HFF-Myc (cell line): ENCODE results near the gene OGFOD2.

Source experiments
- DNase-seq: peaks from one replicate; pipeline ENCODE4 v3.0.0-alpha.2; 2011; ENCODE audit warnings: low read depth; ENCODE audit errors: extremely low read depth
- H3K4me3 ChIP-seq: replicated peaks from 2 replicates; pipeline ENCODE4 v1.5.1; 2011; ENCODE audit warnings: low read depth, mild to moderate bottlenecking, control low read depth, low read length
- TF ChIP-seq, protein P1 (sequence below): IDR thresholded peaks from 2 replicates; pipeline ENCODE4 v1.5.1; 2012; ENCODE audit warnings: mild to moderate bottlenecking, low read depth, low read length, control low read depth; ENCODE audit errors: missing control alignments

The OGFOD2 gene

GRCh38 chr12:122999196-122999946, 24.3 kb downstream of the OGFOD2 start:
- TF ChIP-seq, protein P1, sequence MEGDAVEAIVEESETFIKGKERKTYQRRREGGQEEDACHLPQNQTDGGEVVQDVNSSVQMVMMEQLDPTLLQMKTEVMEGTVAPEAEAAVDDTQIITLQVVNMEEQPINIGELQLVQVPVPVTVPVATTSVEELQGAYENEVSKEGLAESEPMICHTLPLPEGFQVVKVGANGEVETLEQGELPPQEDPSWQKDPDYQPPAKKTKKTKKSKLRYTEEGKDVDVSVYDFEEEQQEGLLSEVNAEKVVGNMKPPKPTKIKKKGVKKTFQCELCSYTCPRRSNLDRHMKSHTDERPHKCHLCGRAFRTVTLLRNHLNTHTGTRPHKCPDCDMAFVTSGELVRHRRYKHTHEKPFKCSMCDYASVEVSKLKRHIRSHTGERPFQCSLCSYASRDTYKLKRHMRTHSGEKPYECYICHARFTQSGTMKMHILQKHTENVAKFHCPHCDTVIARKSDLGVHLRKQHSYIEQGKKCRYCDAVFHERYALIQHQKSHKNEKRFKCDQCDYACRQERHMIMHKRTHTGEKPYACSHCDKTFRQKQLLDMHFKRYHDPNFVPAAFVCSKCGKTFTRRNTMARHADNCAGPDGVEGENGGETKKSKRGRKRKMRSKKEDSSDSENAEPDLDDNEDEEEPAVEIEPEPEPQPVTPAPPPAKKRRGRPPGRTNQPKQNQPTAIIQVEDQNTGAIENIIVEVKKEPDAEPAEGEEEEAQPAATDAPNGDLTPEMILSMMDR: no peak
- DNase-seq: no peak
- H3K4me3 ChIP-seq: no peak overlapping the region

DNA sequence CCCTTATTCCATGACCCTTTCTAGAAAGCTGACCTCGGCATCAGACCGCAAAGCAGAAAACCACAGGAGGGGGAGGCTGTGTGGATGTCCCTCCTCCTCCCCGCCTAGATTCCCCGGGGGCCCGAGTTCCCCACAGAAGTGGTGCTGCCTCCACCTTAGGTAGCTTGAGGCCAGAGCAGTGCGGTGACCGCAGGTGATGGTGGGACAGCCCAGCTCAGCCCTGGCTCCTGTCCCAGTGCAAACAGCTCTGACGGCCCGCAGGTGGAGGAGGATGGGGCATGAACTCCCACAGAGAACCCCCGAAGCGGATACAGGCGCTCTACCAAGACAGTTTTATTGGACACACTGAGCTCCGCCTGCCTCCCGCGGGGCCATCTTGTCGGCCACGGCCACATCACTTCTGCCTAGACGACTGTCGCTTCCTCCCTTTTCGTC, 25.0 kb downstream of the OGFOD2 start:
- no peak for DNase-seq
- H3K4me3 ChIP-seq: no peak overlapping the region
- TF ChIP-seq, protein P1: no peak

GRCh38 chr12:123000578-123000977, 25.5 kb downstream of the OGFOD2 start:
- no peak for DNase-seq
- no peak overlapping the region for H3K4me3 ChIP-seq
- TF ChIP-seq, protein P1: no peak

DNA sequence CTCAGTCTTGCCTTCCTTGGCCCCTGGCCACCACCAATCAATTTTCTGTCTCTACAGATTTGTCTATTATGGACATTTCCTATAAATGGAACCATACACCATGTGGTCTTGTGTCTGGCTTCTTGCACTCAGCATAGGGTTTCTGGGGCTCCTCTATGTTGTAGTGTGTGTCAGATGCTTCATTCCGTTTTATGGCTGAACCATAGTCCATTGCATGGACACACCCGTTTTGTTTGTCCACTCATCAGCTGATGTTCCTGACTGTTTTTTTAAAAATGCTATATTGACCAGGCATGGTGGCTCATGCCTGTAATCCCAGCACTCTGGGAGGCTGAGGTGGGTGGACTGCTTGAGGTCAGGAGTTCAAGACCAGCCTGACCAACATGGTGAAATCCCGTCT, 26.4 kb downstream of the OGFOD2 start:
- DNase-seq: no peak
- TF ChIP-seq, protein P1: no peak
- H3K4me3 ChIP-seq: no peak overlapping the region

- TF ChIP-seq, protein P1: no peak
- DNase-seq: no peak
- no peak overlapping the region for H3K4me3 ChIP-seq
Measured at GRCh38 chr12:123003257-123003656, 28.2 kb downstream of the OGFOD2 start.

DNA sequence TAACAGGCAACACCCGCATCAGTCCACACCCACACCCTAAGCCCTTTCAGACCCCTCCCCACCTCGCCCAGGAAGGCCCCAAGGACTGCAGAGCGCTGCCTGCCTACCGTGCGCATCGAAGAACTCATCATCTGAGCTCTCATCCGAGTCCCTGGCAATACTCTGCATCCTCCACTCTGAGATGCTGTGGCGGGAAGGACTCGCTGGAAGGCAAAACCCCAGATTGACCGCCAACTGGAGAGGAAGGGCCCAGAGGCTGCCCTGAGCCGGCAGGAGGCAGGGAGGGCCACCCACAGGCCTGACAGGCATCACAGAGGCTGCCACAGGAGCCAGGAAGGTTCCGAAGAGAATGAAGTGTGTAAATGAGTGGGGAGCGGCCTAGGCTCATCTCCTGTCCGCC, 29.2 kb downstream of the OGFOD2 start:
- H3K4me3 ChIP-seq: no peak overlapping the region
- DNase-seq: no peak
- TF ChIP-seq, protein P1: no peak
